SK-N-SH treated with all-trans-retinoic acid at 6 μM for 48 hours (cell line): ENCODE results near the gene SLC22A23.

ENCODE experiments used
- CSRNP3 ChIP-seq: fragments of 250-450 bp; sonication (Bioruptor Pico); IDR thresholded peaks from 2 replicates; pipeline ENCODE4 v1.5.1; 2021; ENCODE audit warnings: mild to moderate bottlenecking, moderate library complexity
- OSR1 ChIP-seq: fragments of 250-450 bp; sonication (Bioruptor Pico); IDR thresholded peaks from 2 replicates; pipeline ENCODE4 v1.8.0; 2022; ENCODE audit warnings: moderate library complexity, mild to moderate bottlenecking, inconsistent platforms
- PATZ1 ChIP-seq: fragments of 250-450 bp; sonication (Bioruptor Pico); IDR thresholded peaks from 2 replicates; pipeline ENCODE4 v1.8.0; 2020; ENCODE audit warnings: mild to moderate bottlenecking, moderate library complexity, borderline replicate concordance
- POU6F1 ChIP-seq: fragments of 250-450 bp; sonication (Bioruptor Pico); IDR thresholded peaks from 2 replicates; pipeline ENCODE4 v1.8.0; 2021; ENCODE audit warnings: low read depth, mild to moderate bottlenecking, moderate library complexity, borderline replicate concordance
- TSHZ2 ChIP-seq: fragments of 250-450 bp; sonication (Bioruptor Pico); IDR thresholded peaks from 2 replicates; pipeline ENCODE4 v1.5.0; 2020; ENCODE audit warnings: mild to moderate bottlenecking, moderate library complexity
- ZFP3 ChIP-seq: fragments of 250-450 bp; sonication (Bioruptor Pico); IDR thresholded peaks from 2 replicates; pipeline ENCODE4 v1.5.0; 2020; ENCODE audit warnings: mild to moderate bottlenecking, moderate library complexity
- ZNF70 ChIP-seq: fragments of 450-650 bp; formaldehyde crosslinking; IDR thresholded peaks from 2 replicates; pipeline ENCODE4 v1.5.0; 2020; ENCODE audit warnings: mild to moderate bottlenecking, moderate library complexity

GRCh38 chr6:3290931-3291211 lies 166.0 kb downstream of the SLC22A23 start:
- TF ChIP-seq PATZ1 (CRISPR knock-in tag) (no peak), TSHZ2 (no peak), ZFP3 (CRISPR knock-in tag) (no peak), CSRNP3 (CRISPR knock-in tag) (no peak), POU6F1 (CRISPR knock-in tag) (no peak), OSR1 (no peak), ZNF70 (no peak)
